ENCODE data around the gene CRTC2.
A peak's percentile ranks its signal among the peaks of the same experiment; 100 is the strongest.
"Not testable (repeated sequence)": the region's sequence is repeated elsewhere in the genome, so short reads cannot be mapped to it uniquely, and the experiment has no call there.

The CRTC2 gene

GRCh38 chr1:153922972-153923925 is 35.2 kb downstream of the CRTC2 start, which contains the start of gene GATAD2B:
Gene GATAD2B, minus strand, starts transcription at chr1:153922972. Its CDS starts 94,625 bp downstream, at chr1:153828347.
- peak; percentile 100 for DNase-seq

DNA sequence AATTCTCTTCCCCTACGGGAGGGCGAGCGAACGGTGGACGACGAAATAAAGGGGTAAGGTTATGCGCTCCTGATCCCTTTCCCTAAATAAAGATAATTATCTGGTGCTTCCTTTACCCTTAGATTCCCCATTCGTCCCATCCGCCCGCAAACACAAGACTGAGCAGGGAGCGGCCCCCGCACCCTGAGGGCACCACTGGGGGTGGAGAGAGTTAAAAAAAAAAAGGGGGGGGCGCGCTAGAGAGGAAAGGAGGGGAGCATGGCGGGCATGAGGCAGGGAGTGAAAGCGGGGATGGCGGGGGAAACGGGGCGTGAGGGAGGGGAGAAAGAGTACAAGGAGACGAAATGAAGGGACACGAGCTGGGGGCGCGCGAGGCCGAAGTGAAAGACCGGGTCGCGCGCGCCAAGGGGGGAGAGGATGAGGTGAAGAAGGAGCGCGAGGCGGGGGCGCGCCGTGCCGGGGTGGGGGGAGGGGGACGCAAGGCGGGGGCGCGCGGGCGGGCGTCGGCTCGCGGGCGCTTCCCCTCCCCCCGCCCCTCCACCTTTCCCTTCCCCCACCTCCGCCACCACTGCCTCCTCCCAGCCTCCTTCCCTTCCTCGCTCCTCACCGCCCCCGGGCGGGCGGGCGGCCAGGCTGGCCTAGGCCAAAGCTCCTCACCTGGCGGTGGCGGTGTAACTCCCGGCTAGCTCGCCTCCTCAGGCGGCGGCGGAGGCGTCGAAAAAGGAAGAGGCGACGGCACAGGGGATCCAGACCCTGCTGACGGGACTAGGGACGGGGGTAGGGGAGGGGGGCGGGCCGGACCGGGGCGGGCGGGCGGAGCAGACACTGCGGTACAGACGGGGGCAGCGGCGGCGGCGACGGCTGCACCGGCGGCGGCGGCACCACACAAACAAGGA is 36.1 kb downstream of the CRTC2 start:
- peak; percentile 97 for DNase-seq

- DNase-seq: no peak
Observed at GRCh38 chr1:153921803-153922075, 36.7 kb downstream of the CRTC2 start.

DNA sequence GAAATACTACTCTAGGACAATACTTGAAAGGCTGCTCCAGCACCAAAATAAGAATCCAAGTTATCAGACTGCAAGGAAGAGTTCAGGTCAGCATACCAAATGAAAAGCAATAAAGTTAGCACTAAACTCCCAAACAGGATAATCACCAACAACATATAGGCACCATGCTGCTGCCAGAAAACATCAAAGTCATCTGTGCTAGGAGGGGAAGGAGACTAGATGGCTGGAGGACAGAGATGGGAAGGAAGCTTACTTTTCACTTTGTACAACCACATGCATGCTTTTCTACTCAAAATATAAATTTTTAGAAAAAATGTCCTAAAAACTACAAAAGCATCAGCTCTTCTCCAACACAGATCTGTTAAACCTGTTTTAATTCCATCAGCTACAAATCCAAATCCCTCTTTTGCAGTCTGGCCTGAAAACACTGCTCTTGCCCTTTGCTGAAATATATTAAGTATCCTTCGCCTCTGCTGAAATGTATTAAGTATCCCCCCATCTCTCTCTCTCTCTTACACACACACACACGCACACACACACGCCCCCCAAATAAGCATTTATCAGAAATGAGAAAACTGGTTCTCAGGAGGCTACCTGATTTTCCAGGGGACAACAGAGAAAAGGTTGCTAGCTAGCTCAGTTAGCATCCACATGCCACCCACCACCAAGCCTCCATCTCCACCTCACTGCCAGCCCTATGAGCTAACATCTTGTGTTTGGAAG is 37.2 kb downstream of the CRTC2 start:
- peak; percentile 39 for DNase-seq

DNA sequence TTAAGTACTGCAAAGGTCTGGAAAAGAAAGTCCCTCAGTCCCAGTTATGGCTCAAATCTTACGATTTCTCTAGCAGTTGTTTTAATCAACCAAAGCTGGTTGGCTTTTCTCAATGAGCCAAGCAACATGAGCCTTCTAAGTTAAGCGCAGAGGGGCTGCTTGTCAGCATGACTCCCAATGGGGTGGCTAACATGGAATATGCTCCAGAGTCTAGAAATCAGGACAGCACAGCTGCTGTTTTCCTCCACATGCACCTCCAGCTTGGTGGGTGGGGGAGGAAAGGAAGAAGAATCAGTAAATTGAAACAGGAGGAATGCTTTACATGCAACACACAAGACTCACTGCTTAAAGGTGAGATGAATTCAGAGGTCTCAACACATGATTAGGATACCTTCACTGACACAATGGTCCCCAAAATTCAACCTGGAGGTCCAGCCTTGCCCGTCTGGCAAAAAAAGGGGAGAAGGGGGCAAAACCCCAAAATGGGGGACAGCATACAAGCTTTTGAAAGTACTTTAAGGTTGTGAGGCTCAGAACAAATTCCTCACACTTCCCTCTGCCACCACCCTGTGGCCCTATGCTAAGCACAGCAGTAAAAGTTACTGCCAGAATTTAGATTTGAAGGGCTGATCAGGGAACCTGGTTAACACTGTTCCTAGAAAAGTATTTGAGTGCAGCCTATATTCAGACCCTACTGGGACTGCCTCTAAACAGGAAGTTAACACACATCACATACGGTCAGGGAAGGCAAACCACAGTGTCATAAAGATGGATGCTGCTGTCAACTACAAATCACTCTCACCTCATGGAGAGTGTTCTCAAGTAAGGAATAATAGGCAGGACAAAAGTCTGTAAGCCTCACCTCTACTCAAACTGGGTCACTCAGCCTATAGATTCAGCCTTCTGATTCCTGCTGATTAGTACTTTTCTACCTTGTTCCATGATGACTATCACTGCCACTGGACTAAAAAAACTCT is 38.2 kb downstream of the CRTC2 start:
- DNase-seq: peak; percentile 95

- DNase-seq: no peak
Observed at GRCh38 chr1:153916297-153916696, 42.1 kb downstream of the CRTC2 start.

GRCh38 chr1:153912349-153912748 is 46.1 kb downstream of the CRTC2 start:
- no peak for DNase-seq

DNA sequence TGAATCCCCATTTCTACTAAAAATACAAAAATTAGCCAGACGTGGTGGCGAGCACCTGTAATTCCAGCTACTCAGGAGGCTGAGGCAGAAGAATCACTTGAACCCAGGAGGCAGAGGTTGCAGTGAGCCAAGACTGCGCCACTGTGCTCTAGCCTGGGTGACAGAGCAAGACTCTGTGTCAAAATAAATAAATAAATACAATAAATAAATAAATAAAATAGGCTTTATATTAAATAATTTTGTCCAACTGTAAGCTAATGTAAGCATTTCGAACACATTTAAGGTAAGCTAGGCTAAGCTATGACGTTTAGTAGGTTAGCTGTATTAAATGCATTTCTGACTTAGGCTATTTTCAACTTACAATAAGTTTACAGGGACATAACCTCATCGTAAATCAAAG is 47.9 kb downstream of the CRTC2 start:
- not testable (repeated sequence) for DNase-seq

DNA sequence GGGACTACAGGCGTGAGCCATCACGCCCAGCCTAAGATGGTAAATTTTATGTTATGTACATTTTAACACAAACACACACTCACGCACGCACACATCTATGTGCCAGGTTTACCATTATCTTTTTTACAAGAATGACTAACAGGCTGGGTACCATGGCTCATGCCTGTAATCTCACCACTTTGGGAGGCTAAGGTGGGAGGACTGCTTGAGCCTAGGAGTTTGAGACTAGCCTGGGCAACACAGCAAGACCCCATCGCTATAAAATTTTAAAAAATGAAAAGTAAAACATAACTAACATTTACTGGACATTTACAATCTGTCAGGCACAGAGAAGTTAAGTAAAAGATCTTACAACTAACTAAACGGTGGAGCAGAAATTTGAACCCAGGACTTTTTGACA is 50.3 kb downstream of the CRTC2 start:
- DNase-seq: no peak

- DNase-seq: no peak
Observed at GRCh38 chr1:153907134-153907533, 51.3 kb downstream of the CRTC2 start.

- DNase-seq: no peak
Observed at GRCh38 chr1:153906396-153906795, 52.0 kb downstream of the CRTC2 start.

DNA sequence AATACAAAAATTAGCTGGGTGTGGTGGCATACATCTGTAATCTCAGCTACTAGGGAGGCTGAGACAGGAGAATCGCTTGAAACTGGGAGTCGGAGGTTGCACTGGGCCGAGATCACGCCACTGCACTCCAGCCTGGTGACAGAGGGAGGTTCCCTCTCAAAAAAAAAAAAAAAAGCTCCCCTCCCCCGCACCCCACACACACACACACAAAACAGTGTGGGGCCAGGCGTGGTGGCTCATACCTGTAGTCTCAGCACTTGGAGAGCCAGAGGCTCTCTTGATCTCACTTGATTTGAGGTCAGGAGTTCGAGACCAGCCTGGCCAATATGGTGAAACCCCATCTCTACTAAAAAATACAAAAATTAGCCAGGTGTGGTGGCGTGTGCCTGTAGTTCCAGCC is 52.5 kb downstream of the CRTC2 start:
- not testable (repeated sequence) for DNase-seq

DNA sequence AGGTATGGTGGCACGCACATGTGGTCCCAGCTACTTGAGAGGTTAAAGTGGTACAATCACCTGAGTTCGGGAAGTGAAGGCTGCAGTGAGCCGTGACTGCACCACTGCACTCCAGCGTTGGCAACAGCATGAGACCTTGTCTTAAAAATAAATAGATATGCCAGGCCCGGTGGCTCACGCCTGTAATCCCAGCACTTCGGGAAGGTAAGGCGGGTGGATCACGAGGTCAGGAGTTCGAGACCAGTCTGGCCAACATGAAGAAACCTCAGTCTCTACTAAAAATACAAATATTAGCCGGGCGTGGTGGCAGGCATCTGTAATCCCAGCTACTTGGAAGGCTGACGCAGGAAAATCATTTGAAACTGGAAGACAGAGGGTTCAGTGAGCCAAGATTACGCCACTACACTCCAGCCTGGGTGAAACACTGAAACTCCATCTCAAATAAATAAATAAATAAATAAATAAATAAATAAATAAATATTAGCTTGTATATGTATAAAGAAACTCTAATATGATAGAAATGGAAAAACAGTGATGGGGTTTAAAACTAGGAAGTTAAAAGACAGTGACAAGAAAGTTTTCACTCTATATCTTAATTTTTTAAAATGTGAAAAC is 54.5 kb downstream of the CRTC2 start:
- DNase-seq: no peak

DNA sequence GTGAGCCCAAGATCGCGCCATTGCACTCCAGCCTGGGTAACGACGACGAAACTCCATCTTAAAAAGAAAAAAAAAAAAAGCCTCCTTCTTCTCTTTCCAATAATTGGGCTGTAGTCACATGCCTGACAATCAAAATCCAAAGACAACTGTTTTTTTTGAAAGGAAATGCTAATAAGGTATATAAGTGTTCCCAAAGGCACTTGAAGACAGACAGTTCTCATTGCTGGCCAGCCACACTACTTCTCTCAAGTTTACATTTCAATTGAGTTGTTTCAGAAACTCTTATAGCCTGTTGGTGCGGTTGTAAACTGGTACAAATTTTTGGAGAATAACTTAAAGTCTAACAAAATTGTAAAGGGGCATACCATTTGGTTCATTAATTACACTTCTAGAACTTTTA is 58.9 kb downstream of the CRTC2 start:
- no peak for DNase-seq
